K562 (cell line): ENCODE results near the gene DNAJC8. TPM values are rescaled to one million over a fixed set of nuclear protein-coding genes. Genes with fewer than 3 reads are reported as not detected.

Experiments used
- ATAC-seq: fragments of 200-7000 bp; cut with Tn5 transposase; 3 replicates; pipeline ENCODE4 v1.9.1; 2020; ENCODE audit warnings: moderate library complexity
- BruUV-seq: library from RNA; stranded (reverse); fragments of 400-500 nt; replicated peaks from 2 replicates; lab custom pipeline; 2021; lab: Mats Ljungman, UMichigan
- CTCF ChIA-PET: fragments of 300-600 bp; formaldehyde crosslinking; extraction: SDS; loops from one replicate; lab custom pipeline; 2021; ENCODE audit warnings: low intra/inter-chr PET ratio; lab: Yijun Ruan, JAX
- POLR2A ChIA-PET: fragments of 300-600, 350-650 bp; sonication (Branson Sonifier 250); formaldehyde crosslinking; extraction: SDS; loops from one replicate; lab custom pipeline; 2021; ENCODE audit warnings: antibody characterized with exemption, inconsistent platforms; lab: Yijun Ruan, JAX
- DNase-seq, 4 experiments: peaks; one replicate each; pipeline versions ENCODE4 v3.0.0 to v3.0.0-alpha.2; 2011 to 2018; ENCODE audit warnings: low spot score in 3 of 4, mixed read lengths in 3 of 4; ENCODE audit errors: extremely low read depth in 1 of 4
- FAIRE-seq: peaks from 2 replicates; lab custom pipeline; 2011; peaks lifted over from hg19 to GRCh38; lab: Jason Lieb, UNC
- H2AFZ ChIP-seq: 2 replicates; pipeline ENCODE4 v1.6.0; 2011; ENCODE audit warnings: low read depth, low read length, control low read depth, inconsistent platforms
- H3K27ac ChIP-seq: fragments of 200-600 bp; 3 replicates; pipeline ENCODE4 v1.8.0; 2011; ENCODE audit warnings: low read depth, mild to moderate bottlenecking, control low read depth, inconsistent platforms, low read length, moderate library complexity, mixed read lengths; ENCODE audit errors: extremely low read depth
- H3K27me3 ChIP-seq, 2 experiments: fragments of 300-600 bp in 1 of 2; 2 replicates in 1 of 2; 3 replicates in 1 of 2; pipeline versions ENCODE4 v1.6.0 to v1.8.0; 2011; ENCODE audit warnings: inconsistent platforms in 2 of 2, low read length in 2 of 2, mild to moderate bottlenecking in 1 of 2, mixed read lengths in 1 of 2, moderate library complexity in 1 of 2; ENCODE audit not compliant: control insufficient read depth in 2 of 2, insufficient read depth in 2 of 2
- H3K36me3 ChIP-seq: fragments of 300-600 bp; 3 replicates; pipeline ENCODE4 v1.8.0; 2011; ENCODE audit warnings: mild to moderate bottlenecking, low read length, inconsistent platforms; ENCODE audit not compliant: control insufficient read depth, insufficient read depth
- H3K4me1 ChIP-seq, 2 experiments: fragments of 200-600 bp in 1 of 2; replicated peaks in 1 of 2; 2 replicates in 1 of 2; 3 replicates in 1 of 2; pipeline versions ENCODE4 v1.5.1 to v1.8.0; 2011; ENCODE audit warnings: inconsistent platforms in 2 of 2, low read length in 2 of 2, mild to moderate bottlenecking in 1 of 2, mixed read lengths in 1 of 2, moderate library complexity in 1 of 2; ENCODE audit not compliant: control insufficient read depth in 2 of 2, insufficient read depth in 2 of 2
- H3K4me2 ChIP-seq: 2 replicates; pipeline ENCODE4 v1.6.1; 2011; ENCODE audit warnings: low read length, control low read depth, inconsistent platforms, mixed read lengths; ENCODE audit not compliant: insufficient read depth
- H3K4me3 ChIP-seq: fragments of 200-600 bp; sonication (generic), shearing (Covaris generic); 2 replicates; pipeline ENCODE4 v1.5.1; 2016; ENCODE audit warnings: control low read depth, inconsistent platforms
- H3K79me2 ChIP-seq: fragments of 200-600 bp; 3 replicates; pipeline ENCODE4 v1.8.0; 2011; ENCODE audit warnings: low read length, inconsistent platforms; ENCODE audit not compliant: control insufficient read depth, insufficient read depth
- H3K9ac ChIP-seq, 2 experiments: 2 replicates each; pipeline versions ENCODE4 v1.6.0 to v1.6.1; 2011; ENCODE audit warnings: low read depth in 2 of 2, low read length in 2 of 2, control low read depth in 1 of 2, inconsistent platforms in 1 of 2, mild to moderate bottlenecking in 1 of 2, mixed read lengths in 1 of 2; ENCODE audit not compliant: insufficient read depth in 1 of 2
- H3K9me1 ChIP-seq: one replicate; pipeline ENCODE4 v1.6.0; 2011; ENCODE audit warnings: inconsistent platforms, mild to moderate bottlenecking, low read length, moderate library complexity; ENCODE audit not compliant: control insufficient read depth, insufficient read depth
- H3K9me3 ChIP-seq: replicated peaks from 2 replicates; pipeline ENCODE4 v1.5.1; 2011; ENCODE audit warnings: low read depth, low read length, inconsistent platforms; ENCODE audit not compliant: control insufficient read depth, insufficient read depth
- H4K20me1 ChIP-seq: replicated peaks from 2 replicates; pipeline ENCODE4 v1.6.1; 2011; ENCODE audit warnings: low read length, inconsistent platforms, mixed read lengths; ENCODE audit not compliant: control insufficient read depth, insufficient read depth
- EHMT2 ChIP-seq: fragments of 450-650 bp; IDR thresholded peaks from 2 replicates; pipeline ENCODE4 v1.6.1; 2018; ENCODE audit warnings: antibody characterized with exemption
- ELF4 ChIP-seq: fragments of 450-650 bp; formaldehyde crosslinking; IDR thresholded peaks from 2 replicates; pipeline ENCODE4 v1.4.0; 2022; ENCODE audit warnings: missing genetic modification characterization
- GTF2F1 ChIP-seq: IDR thresholded peaks from 2 replicates; pipeline ENCODE4 v1.6.1; 2011; ENCODE audit warnings: low read depth, low read length, improper control_type of control experiment
- HNRNPK ChIP-seq: fragments of 200-400 bp; formaldehyde crosslinking; IDR thresholded peaks from one replicate; pipeline ENCODE4 v1.6.1; 2018; ENCODE audit warnings: mild to moderate bottlenecking, low read depth, low read length; ENCODE audit not compliant: poor library complexity, severe bottlenecking
- NCOA2 ChIP-seq, 2 experiments: fragments of 450-650 bp; IDR thresholded peaks; 2 replicates each; pipeline ENCODE4 v1.6.1; 2018; ENCODE audit warnings: mild to moderate bottlenecking in 2 of 2, moderate library complexity in 1 of 2; ENCODE audit not compliant: partially characterized antibody in 2 of 2
- NR4A1 ChIP-seq, 2 experiments: fragments of 250-450 bp in 1 of 2; fragments of 450-650 bp in 1 of 2; sonication (Bioruptor Pico) in 1 of 2; IDR thresholded peaks; 2 replicates each; pipeline versions ENCODE4 v1.4.0 to v1.6.1; 2016 to 2020; ENCODE audit warnings: mild to moderate bottlenecking in 2 of 2, missing compliant biosample characterization in 1 of 2, missing genetic modification characterization in 1 of 2, moderate library complexity in 1 of 2
- SMARCE1 ChIP-seq: fragments of 450-650 bp; IDR thresholded peaks from 2 replicates; pipeline ENCODE4 v1.7.1; 2016; ENCODE audit warnings: mild to moderate bottlenecking
- SRF ChIP-seq, 2 experiments: fragments of 250-450, 450-650 bp in 1 of 2; sonication (Bioruptor Pico) in 1 of 2; sonication (generic) in 1 of 2; formaldehyde crosslinking; IDR thresholded peaks; 2 replicates each; pipeline versions ENCODE4 v1.5.0 to v1.5.1; 2020 to 2022; ENCODE audit warnings: mild to moderate bottlenecking in 1 of 2, missing genetic modification reagents in 1 of 2
- TEAD4 ChIP-seq, 2 experiments: sonication (generic) in 1 of 2; formaldehyde crosslinking in 1 of 2; IDR thresholded peaks; 2 replicates each; pipeline versions ENCODE4 v1.6.1 to v1.8.0; 2012 to 2022; ENCODE audit warnings: borderline replicate concordance in 1 of 2, inconsistent platforms in 1 of 2, low read length in 1 of 2, mild to moderate bottlenecking in 1 of 2, missing genetic modification reagents in 1 of 2
- TRIM28 ChIP-seq: fragments of 450-650 bp; IDR thresholded peaks from 2 replicates; pipeline ENCODE4 v1.6.1; 2017
- ZKSCAN8 ChIP-seq: fragments of 200-800 bp; sonication (Bioruptor generic); IDR thresholded peaks from 2 replicates; pipeline ENCODE4 v1.6.1; 2016; ENCODE audit warnings: missing genetic modification characterization, missing compliant biosample characterization
- ZNF175 ChIP-seq: fragments of 200-800 bp; sonication (Bioruptor generic); IDR thresholded peaks from 2 replicates; pipeline ENCODE4 v1.6.1; 2016; ENCODE audit warnings: low read depth, mild to moderate bottlenecking, missing genetic modification characterization, missing compliant biosample characterization
- WGBS: fragments of 100-300 bp; shearing (Covaris generic); methylation state at CpG from one replicate; pipeline ENCODE4 v1.1.6; 2016; ENCODE audit warnings: low coverage, mixed read lengths; ENCODE audit not compliant: insufficient coverage; ENCODE audit errors: missing lambda C conversion rate; 5-methylcytosine and 5-hydroxymethylcytosine counted together
- in situ Hi-C: fragments of 300-500 bp; cut with MboI; formaldehyde crosslinking; loops from 4 replicates; pipeline ENCODE4 v1.15.0; 2018; ENCODE audit warnings: inconsistent platforms, mixed read lengths
- intact Hi-C: fragments of 100-400 bp; cut with micrococcal nuclease; formaldehyde crosslinking; loops from 2 replicates; pipeline ENCODE4 v1.14.2; 2022
- polyA plus RNA-seq, 8 experiments: library from polyadenylated mRNA; depleted of rRNA in 4 of 8; stranded (reverse) in 5 of 8; unstranded in 3 of 8; fragments of >200 nt; fragmentation: Nextera tagmentation in 2 of 8; fragmentation: Illumina TruSeq in 1 of 8; extraction: Ambion mirVana in 2 of 8; extraction: Trizol in 1 of 8; gene quantifications; 2 replicates each; pipeline versions ENCODE4 v1.2.1 to v1.2.3, GENCODE V29; 2011 to 2014; ENCODE audit warnings: inconsistent platforms in 1 of 8, missing spikeins in 1 of 8
- total RNA-seq, 7 experiments: library from RNA; depleted of rRNA in 6 of 7; stranded (reverse); fragments of >200 nt in 6 of 7; fragmentation: Illumina TruSeq in 2 of 7; extraction: Trizol in 2 of 7; gene quantifications; 2 replicates each; pipeline versions ENCODE4 v1.2.1 to v1.2.3, GENCODE V29; 2011 to 2021; ENCODE audit warnings: low replicate concordance in 1 of 7
- TF ChIP-seq, protein P1 (sequence below): sonication (generic); formaldehyde crosslinking; IDR thresholded peaks from 2 replicates; pipeline ENCODE4 v1.8.0; 2022; ENCODE audit warnings: mild to moderate bottlenecking, missing genetic modification reagents
- TF ChIP-seq, protein P2 (sequence below): sonication (generic); formaldehyde crosslinking; IDR thresholded peaks from 2 replicates; pipeline ENCODE4 v1.8.0; 2023; ENCODE audit warnings: mild to moderate bottlenecking, missing genetic modification reagents

DNAJC8 gene
- total and polyA plus RNA-seq, 9 of the 15 experiments (the other 6 are each of a cell fraction or from before 2014, with no cell fraction given) = 143 to 508 (median 209) TPM

DNA sequence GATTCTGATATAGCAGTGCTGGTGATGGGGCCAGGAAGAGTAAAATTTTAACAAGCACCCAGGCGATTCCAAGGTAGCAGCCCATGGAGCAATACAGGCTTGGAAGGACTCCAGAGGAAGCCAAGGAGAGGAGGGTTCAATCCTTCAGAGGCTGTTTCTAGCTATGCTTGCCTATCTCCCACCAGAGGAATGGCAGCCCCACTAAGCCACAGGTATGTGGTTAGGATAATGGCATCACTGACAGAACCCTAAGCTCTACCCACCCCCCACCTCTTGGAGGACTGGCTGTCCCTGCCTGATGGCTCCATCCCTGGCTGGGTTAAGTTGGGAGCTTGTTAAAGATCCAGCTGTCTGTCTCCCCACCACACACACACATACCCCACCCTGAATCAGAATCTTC, 37.0 kb downstream of the DNAJC8 start (continued):
- TF ChIP-seq, protein P1, sequence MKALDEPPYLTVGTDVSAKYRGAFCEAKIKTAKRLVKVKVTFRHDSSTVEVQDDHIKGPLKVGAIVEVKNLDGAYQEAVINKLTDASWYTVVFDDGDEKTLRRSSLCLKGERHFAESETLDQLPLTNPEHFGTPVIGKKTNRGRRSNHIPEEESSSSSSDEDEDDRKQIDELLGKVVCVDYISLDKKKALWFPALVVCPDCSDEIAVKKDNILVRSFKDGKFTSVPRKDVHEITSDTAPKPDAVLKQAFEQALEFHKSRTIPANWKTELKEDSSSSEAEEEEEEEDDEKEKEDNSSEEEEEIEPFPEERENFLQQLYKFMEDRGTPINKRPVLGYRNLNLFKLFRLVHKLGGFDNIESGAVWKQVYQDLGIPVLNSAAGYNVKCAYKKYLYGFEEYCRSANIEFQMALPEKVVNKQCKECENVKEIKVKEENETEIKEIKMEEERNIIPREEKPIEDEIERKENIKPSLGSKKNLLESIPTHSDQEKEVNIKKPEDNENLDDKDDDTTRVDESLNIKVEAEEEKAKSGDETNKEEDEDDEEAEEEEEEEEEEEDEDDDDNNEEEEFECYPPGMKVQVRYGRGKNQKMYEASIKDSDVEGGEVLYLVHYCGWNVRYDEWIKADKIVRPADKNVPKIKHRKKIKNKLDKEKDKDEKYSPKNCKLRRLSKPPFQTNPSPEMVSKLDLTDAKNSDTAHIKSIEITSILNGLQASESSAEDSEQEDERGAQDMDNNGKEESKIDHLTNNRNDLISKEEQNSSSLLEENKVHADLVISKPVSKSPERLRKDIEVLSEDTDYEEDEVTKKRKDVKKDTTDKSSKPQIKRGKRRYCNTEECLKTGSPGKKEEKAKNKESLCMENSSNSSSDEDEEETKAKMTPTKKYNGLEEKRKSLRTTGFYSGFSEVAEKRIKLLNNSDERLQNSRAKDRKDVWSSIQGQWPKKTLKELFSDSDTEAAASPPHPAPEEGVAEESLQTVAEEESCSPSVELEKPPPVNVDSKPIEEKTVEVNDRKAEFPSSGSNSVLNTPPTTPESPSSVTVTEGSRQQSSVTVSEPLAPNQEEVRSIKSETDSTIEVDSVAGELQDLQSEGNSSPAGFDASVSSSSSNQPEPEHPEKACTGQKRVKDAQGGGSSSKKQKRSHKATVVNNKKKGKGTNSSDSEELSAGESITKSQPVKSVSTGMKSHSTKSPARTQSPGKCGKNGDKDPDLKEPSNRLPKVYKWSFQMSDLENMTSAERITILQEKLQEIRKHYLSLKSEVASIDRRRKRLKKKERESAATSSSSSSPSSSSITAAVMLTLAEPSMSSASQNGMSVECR (CRISPR knock-in tag) = no peak
- TF ChIP-seq SRF (CRISPR knock-in tag; IDR thresholded peaks at IDR 0.05) (no peak), EHMT2 (no peak), GTF2F1 (no peak)

DNA sequence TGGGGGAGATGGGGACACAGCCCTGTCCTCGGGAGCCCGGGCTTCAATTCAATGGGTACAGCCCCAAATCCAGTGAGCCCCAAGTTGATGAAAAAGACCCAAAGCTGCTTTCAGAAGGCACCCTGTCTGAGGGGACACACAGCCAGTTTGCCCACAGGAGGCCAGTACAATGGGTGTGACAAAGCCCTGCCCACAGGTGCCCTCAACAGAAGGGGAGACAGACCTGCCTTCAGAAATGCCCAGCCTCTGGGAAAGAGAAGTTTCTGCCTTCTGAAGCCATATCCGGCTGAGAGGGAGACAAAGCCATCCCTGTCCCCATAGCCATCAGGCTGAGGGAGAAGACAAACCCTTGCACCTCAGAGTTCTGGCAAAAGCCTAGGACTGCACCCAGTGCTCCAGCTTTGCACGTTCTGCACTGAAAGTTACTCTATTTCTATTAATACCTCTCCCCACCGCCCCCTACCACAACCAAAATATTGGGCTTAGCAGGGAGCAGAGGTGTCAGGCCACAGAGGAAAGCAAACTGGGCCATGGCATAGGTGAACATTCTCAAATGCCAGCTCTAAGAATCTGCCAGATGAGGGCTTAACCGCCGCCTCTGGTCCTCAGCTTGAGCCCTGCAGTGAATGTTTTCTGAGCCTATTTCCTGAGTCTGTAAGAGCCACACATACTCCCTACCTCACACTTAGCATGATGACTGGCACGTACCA, 38.3 kb downstream of the DNAJC8 start:
- H3K9ac ChIP-seq = no peak overlapping the region; a peak in 1 of 4 replicates
- ATAC-seq = no peak
- no peaks in the 10 kb centered on the region for H4K20me1 ChIP-seq
- no peak overlapping the region for H3K4me2 ChIP-seq
- H3K79me2 ChIP-seq = no peaks in the 10 kb centered on the region
- POLR2A ChIA-PET = interaction anchor here (0.6 to 1.0 kb wide), 5 partner anchors 11 to 988 kb away, joined by 3 to 4 read pairs (median 3); no protein-coding TSS in a partner anchor
- peaks cover 25 to 28% of the 10 kb centered on the region in 2 experiments for H3K4me1 ChIP-seq
- intact Hi-C loops = no loop called here
- FAIRE-seq = no peak
- H3K4me3 ChIP-seq = no peak overlapping the region
- H3K27ac ChIP-seq = no peak overlapping the region
- WGBS = 45% methylated on average over 8 of the region's 8 CpGs
- no peaks in the 10 kb centered on the region for H3K27me3 ChIP-seq
- no TSS peak for BruUV-seq
- no peaks in the 10 kb centered on the region for H3K9me1 ChIP-seq
- no peak for DNase-seq
- in situ Hi-C loops = loop anchor here (10.0 kb wide), 1 partner anchor 330 kb away; no protein-coding TSS in a partner anchor
- CTCF ChIA-PET = no interaction called here
- H2AFZ ChIP-seq = no peak overlapping the region
- peaks cover 21% of the 10 kb centered on the region; the same call in 2 of the 3 replicates for H3K36me3 ChIP-seq
- no peaks in the 10 kb centered on the region for H3K9me3 ChIP-seq
- TF ChIP-seq SMARCE1 (no peak), HNRNPK (no peak), NR4A1 (CRISPR knock-in tag; IDR thresholded peaks at IDR 0.05) (no peak), NR4A1 (tag; IDR thresholded peaks at IDR 0.05) (no peak), TEAD4 (IDR thresholded peaks at IDR 0.05; ENCODE audit: low read length) (no peak), TEAD4 (CRISPR knock-in tag; IDR thresholded peaks at IDR 0.05; ENCODE audit: borderline replicate concordance) (no peak), ELF4 (CRISPR knock-in tag) (no peak), ZNF175 (CRISPR knock-in tag) (no peak), NCOA2 (IDR thresholded peaks at IDR 0.05; ENCODE audit: partially characterized antibody in 2 of 2) (no peak), ZKSCAN8 (CRISPR knock-in tag) (no peak), TRIM28 (no peak)
- TF ChIP-seq, protein P2, sequence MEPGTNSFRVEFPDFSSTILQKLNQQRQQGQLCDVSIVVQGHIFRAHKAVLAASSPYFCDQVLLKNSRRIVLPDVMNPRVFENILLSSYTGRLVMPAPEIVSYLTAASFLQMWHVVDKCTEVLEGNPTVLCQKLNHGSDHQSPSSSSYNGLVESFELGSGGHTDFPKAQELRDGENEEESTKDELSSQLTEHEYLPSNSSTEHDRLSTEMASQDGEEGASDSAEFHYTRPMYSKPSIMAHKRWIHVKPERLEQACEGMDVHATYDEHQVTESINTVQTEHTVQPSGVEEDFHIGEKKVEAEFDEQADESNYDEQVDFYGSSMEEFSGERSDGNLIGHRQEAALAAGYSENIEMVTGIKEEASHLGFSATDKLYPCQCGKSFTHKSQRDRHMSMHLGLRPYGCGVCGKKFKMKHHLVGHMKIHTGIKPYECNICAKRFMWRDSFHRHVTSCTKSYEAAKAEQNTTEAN (CRISPR knock-in tag) = no peak
